Measurements from ENCODE around the gene AGAP1.

The AGAP1 gene

GRCh38 chr2:236040600-236041328 is 546.9 kb downstream of the AGAP1 start:
- no peak overlapping the region for H3K4me3 ChIP-seq (ENCODE audit: low read depth, low read length)

GRCh38 chr2:236041616-236042015 is 547.8 kb downstream of the AGAP1 start:
- no peak overlapping the region for H3K4me3 ChIP-seq (ENCODE audit: low read depth, low read length)
- TF ChIP-seq CTCF (conservative IDR thresholded peaks at IDR 0.05; ENCODE audit: low read depth, low read length): no peak
- no peak for DNase-seq (ENCODE audit: low read depth)

More at GRCh38 chr2:236040600-236041328, 546.9 kb downstream of the AGAP1 start:
- TF ChIP-seq CTCF (conservative IDR thresholded peaks at IDR 0.05; ENCODE audit: low read depth, low read length): no peak
- no peak for DNase-seq (ENCODE audit: low read depth)

GRCh38 chr2:236042087-236042486 is 548.2 kb downstream of the AGAP1 start:
- no peak for TF ChIP-seq CTCF (conservative IDR thresholded peaks at IDR 0.05; ENCODE audit: low read depth, low read length)
- H3K4me3 ChIP-seq (ENCODE audit: low read depth, low read length): no peak overlapping the region
- DNase-seq (ENCODE audit: low read depth): no peak

GRCh38 chr2:236044191-236044590 is 550.3 kb downstream of the AGAP1 start:
- no peak for TF ChIP-seq CTCF (conservative IDR thresholded peaks at IDR 0.05; ENCODE audit: low read depth, low read length)
- H3K4me3 ChIP-seq (ENCODE audit: low read depth, low read length): no peak overlapping the region
- no peak for DNase-seq (ENCODE audit: low read depth)

GRCh38 chr2:236045251-236046235 is 551.7 kb downstream of the AGAP1 start:
- peak; percentile 8 for DNase-seq (ENCODE audit: low read depth)
- no peak for TF ChIP-seq CTCF (conservative IDR thresholded peaks at IDR 0.05; ENCODE audit: low read depth, low read length)

GRCh38 chr2:236046715-236047114 is 552.9 kb downstream of the AGAP1 start:
- no peak for TF ChIP-seq CTCF (conservative IDR thresholded peaks at IDR 0.05; ENCODE audit: low read depth, low read length)
- DNase-seq (ENCODE audit: low read depth): no peak
- H3K4me3 ChIP-seq (ENCODE audit: low read depth, low read length): no peak overlapping the region

More at GRCh38 chr2:236045251-236046235, 551.7 kb downstream of the AGAP1 start:
- no peak overlapping the region for H3K4me3 ChIP-seq (ENCODE audit: low read depth, low read length)
